Uterus (tissue), 4 donors: Measurements from ENCODE around the gene CKAP5. TPM values are rescaled to one million over a fixed set of nuclear protein-coding genes. Genes with fewer than 3 reads are reported as not detected.

ENCODE experiments used
- DNase-seq, 2 donors: peaks; one replicate each; pipeline ENCODE4 v3.0.0-alpha.2; 2019 to 2020
- H3K27ac ChIP-seq, 2 donors: fragments of 200-600 bp; sonication (generic); 1 replicate in 1 of 2; 2 replicates in 1 of 2; pipeline ENCODE4 v1.5.1; 2016 to 2018
- H3K27me3 ChIP-seq, 2 donors: fragments of 200-600 bp; sonication (generic); one replicate each; pipeline ENCODE4 v1.5.1; 2018 to 2019; ENCODE audit warnings: control low read depth in 1 of 2
- H3K36me3 ChIP-seq, 2 donors: fragments of 200-600 bp; sonication (generic); one replicate each; pipeline ENCODE4 v1.5.1; 2019; ENCODE audit warnings: control low read depth in 1 of 2
- H3K4me1 ChIP-seq, 2 donors: fragments of 200-600 bp; sonication (generic); one replicate each; pipeline ENCODE4 v1.5.1; 2018 to 2019; ENCODE audit warnings: control low read depth in 1 of 2
- H3K4me3 ChIP-seq, 2 donors: fragments of 200-600 bp; sonication (generic); 1 replicate in 1 of 2; 2 replicates in 1 of 2; pipeline ENCODE4 v1.5.1; 2018 to 2019; ENCODE audit warnings: mild to moderate bottlenecking in 1 of 2
- H3K9me3 ChIP-seq, 2 donors: fragments of 200-600 bp; sonication (generic); one replicate each; pipeline ENCODE4 v1.5.1; 2019; ENCODE audit warnings: control low read depth in 1 of 2
- CTCF ChIP-seq, 4 experiments: fragments of 200-600 bp in 2 of 4; fragments of 450-650 bp in 2 of 4; sonication (generic) in 2 of 4; IDR thresholded peaks; one replicate each; pipeline ENCODE4 v1.5.1; 2016 to 2019; ENCODE audit warnings: antibody characterized with exemption in 4 of 4, mild to moderate bottlenecking in 2 of 4, moderate library complexity in 1 of 4
- POLR2A ChIP-seq, 2 donors: fragments of 450-650 bp; IDR thresholded peaks; one replicate each; pipeline ENCODE4 v1.6.1; 2016; ENCODE audit warnings: antibody characterized with exemption in 2 of 2, mild to moderate bottlenecking in 1 of 2, moderate library complexity in 1 of 2
- intact Hi-C: fragments of 100-400 bp; cut with DNase I; formaldehyde crosslinking; loops from one replicate; pipeline ENCODE4 v1.15.1; 2023; ENCODE audit warnings: low total_unique reads
- total RNA-seq, 4 donors: library from RNA; depleted of rRNA in 3 of 4; stranded (reverse); fragments of >200 nt in 3 of 4; gene quantifications; one replicate each; pipeline versions ENCODE4 v1.1.0 to v1.2.4, GENCODE V29; 2014 to 2023
- donor health status: DM: yes; HTN: yes; CAD: no.

CKAP5 gene
- total RNA-seq, 4 donors from 2014 or later = 19.7 to 88.8 (median 44.2) TPM

- DNase-seq = no peak
- H3K4me1 ChIP-seq = no peaks in the 10 kb centered on the region
- no peak overlapping the region for H3K27ac ChIP-seq
- TF ChIP-seq POLR2A (IDR thresholded peaks at IDR 0.05) = no peak
- intact Hi-C loops = no loop called here
- H3K36me3 ChIP-seq = no peaks in the 10 kb centered on the region
- no peaks in the 10 kb centered on the region for H3K27me3 ChIP-seq
- no peak overlapping the region for H3K4me3 ChIP-seq
- no peaks in the 10 kb centered on the region for H3K9me3 ChIP-seq
Observed at GRCh38 chr11:46857666-46858065, 11.6 kb upstream of the CKAP5 start.

DNA sequence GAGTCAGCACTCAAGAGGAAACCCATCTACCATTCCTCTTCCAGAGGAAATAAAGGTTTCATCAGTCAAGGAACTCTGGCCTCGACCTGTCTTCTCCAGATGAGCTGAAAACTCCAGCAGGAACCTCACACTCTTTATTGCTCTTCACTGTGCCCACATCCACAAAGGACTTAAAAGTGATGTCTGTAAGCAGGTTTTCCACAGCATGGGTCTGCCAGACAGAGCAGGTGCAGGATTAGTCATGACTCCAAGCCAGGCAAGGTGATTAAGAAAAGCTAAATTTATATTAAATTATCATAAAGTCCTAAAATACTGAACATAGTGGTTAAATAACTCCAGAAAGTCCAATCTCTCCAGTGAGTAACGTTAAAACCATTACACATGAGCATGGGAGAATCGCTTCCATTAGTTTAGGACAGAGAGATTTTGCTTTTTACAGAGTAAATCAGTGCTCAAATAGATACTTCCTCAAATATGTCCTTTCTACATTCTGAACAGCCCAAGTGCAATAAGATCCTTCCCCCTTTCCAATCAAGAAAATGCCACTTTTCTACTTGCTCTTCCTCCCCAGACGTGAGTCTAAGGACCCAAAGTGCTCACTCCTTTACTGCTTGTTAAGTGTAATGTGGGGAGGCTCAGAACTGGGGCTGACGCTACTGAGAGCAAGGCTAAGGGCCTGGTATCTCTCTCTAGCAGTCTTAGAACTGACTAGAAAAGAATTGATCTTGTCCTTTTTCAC is 10.7 kb upstream of the CKAP5 start:
- Histone ChIP-seq H3K36me3 (no peaks in the 10 kb centered on the region), H3K9me3 (no peaks in the 10 kb centered on the region), H3K4me3 (no peak overlapping the region), H3K27ac (no peak overlapping the region), H3K27me3 (no peaks in the 10 kb centered on the region), H3K4me1 (no peaks in the 10 kb centered on the region)
- TF ChIP-seq CTCF (IDR thresholded peaks at IDR 0.05) = no peak
- TF ChIP-seq POLR2A (IDR thresholded peaks at IDR 0.05) = no peak
- intact Hi-C loops = no loop called here
- DNase-seq = no peak

DNA sequence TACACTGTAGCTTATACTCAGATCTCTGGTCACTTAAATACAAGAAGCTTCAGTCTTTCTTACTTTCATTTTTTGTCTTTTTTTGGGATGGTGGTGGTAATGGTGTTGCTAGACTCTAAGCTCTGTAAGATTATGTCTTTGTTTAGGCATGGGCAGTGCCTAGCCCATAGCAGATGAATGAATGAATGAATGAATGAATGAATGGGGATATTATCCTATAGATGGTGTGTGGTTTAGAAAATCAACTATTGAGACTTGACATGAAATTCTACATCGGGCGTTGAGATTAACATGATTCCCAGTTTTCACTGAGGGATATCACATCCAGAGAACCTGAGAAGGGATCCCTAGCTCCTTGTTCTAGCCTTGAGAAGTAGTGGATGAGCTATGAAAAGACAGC is 9.8 kb upstream of the CKAP5 start:
- no peak overlapping the region for H3K27ac ChIP-seq
- no peaks in the 10 kb centered on the region for H3K4me1 ChIP-seq
- no peaks in the 10 kb centered on the region for H3K27me3 ChIP-seq
- intact Hi-C loops = no loop called here
- no peak overlapping the region for H3K4me3 ChIP-seq
- no peaks in the 10 kb centered on the region for H3K9me3 ChIP-seq
- TF ChIP-seq CTCF (IDR thresholded peaks at IDR 0.05) (no peak), POLR2A (IDR thresholded peaks at IDR 0.05) (no peak)
- H3K36me3 ChIP-seq = no peaks in the 10 kb centered on the region
- DNase-seq = no peak

- Histone ChIP-seq H3K9me3 (no peaks in the 10 kb centered on the region), H3K4me3 (no peak overlapping the region), H3K27me3 (no peaks in the 10 kb centered on the region), H3K36me3 (no peaks in the 10 kb centered on the region), H3K27ac (no peak overlapping the region), H3K4me1 (no peaks in the 10 kb centered on the region)
- DNase-seq = no peak
- TF ChIP-seq CTCF (IDR thresholded peaks at IDR 0.05) = no peak
- TF ChIP-seq POLR2A (IDR thresholded peaks at IDR 0.05) = no peak
- intact Hi-C loops = no loop called here
Observed at GRCh38 chr11:46855167-46855566, 9.1 kb upstream of the CKAP5 start.

DNA sequence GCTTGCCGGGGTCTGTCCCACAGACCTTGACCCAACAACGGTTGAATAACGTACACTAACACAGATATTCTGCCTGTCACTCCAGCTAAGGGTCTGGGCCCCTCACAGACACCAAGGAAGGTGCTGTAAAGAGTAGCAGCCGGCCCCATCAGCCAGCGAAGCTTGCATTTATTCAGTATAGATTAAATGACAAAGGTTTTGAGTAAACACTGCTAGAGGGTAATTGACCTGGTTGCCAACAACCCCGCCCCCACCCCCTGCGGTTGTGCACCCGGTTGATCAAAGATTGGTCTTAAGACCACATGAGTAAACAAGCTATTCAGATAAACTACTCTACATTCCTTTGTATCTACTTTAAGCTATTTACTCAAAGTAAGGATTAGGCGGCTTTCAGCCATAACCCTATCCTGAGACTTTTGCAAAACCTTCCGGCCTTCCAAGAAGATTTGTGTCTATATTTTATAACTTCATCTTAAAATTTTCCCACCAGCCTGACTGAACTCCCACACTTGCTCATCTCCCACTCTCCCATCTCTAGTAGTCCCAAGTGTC is 4.8 kb upstream of the CKAP5 start:
- H3K27me3 ChIP-seq = no peaks in the 10 kb centered on the region
- H3K4me3 ChIP-seq = no peak overlapping the region
- H3K36me3 ChIP-seq = no peaks in the 10 kb centered on the region
- H3K4me1 ChIP-seq = no peaks in the 10 kb centered on the region
- no peak for TF ChIP-seq POLR2A (IDR thresholded peaks at IDR 0.05)
- intact Hi-C loops = no loop called here
- no peaks in the 10 kb centered on the region for H3K9me3 ChIP-seq
- no peak overlapping the region for H3K27ac ChIP-seq
- DNase-seq = no peak

GRCh38 chr11:46849631-46850030 is 3.6 kb upstream of the CKAP5 start:
- Histone ChIP-seq H3K27me3 (no peaks in the 10 kb centered on the region), H3K27ac (no peak overlapping the region), H3K4me3 (no peak overlapping the region), H3K9me3 (no peaks in the 10 kb centered on the region), H3K36me3 (no peaks in the 10 kb centered on the region), H3K4me1 (no peaks in the 10 kb centered on the region)
- intact Hi-C loops = no loop called here
- no peak for DNase-seq
- no peak for TF ChIP-seq POLR2A (IDR thresholded peaks at IDR 0.05)
- no peak for TF ChIP-seq CTCF (IDR thresholded peaks at IDR 0.05)
